Upper lobe of left lung (tissue), 6 donors: ENCODE data around the gene SYNE2. TPM values are rescaled to one million over a fixed set of nuclear protein-coding genes. Genes with fewer than 3 reads are reported as not detected.

ENCODE experiments used
- ATAC-seq, 2 donors: fragments of 200-7000 bp; cut with Tn5 transposase; one replicate each; pipeline ENCODE4 v1.9.1; 2022; ENCODE audit warnings: mild to moderate bottlenecking in 2 of 2, moderate library complexity in 2 of 2; ENCODE audit not compliant: low FRiP score in 2 of 2
- DNase-seq, 2 donors: peaks; one replicate each; pipeline ENCODE4 v3.0.0-alpha.2; 2019 to 2020
- H3K27ac ChIP-seq, 4 donors: fragments of 200-600 bp; sonication (generic); one replicate each; pipeline ENCODE4 v1.5.1; 2016 to 2019
- H3K27me3 ChIP-seq, 4 donors: fragments of 200-600 bp; sonication (generic); one replicate each; pipeline ENCODE4 v1.5.1; 2017 to 2019
- H3K36me3 ChIP-seq, 4 donors: fragments of 200-600 bp; sonication (generic); one replicate each; pipeline ENCODE4 v1.5.1; 2016 to 2019
- H3K4me1 ChIP-seq, 4 donors: fragments of 200-600 bp; sonication (generic); one replicate each; pipeline ENCODE4 v1.5.1; 2018 to 2019
- H3K4me3 ChIP-seq, 4 donors: fragments of 200-600 bp; sonication (generic); one replicate each; pipeline ENCODE4 v1.5.1; 2017 to 2019; ENCODE audit warnings: mild to moderate bottlenecking in 2 of 4, moderate library complexity in 1 of 4
- H3K9me3 ChIP-seq, 4 donors: fragments of 200-600 bp; sonication (generic); one replicate each; pipeline ENCODE4 v1.5.1; 2018 to 2019
- EP300 ChIP-seq, 4 donors: sonication (generic); formaldehyde crosslinking; IDR thresholded peaks; one replicate each; pipeline ENCODE4 v1.5.1; 2017; ENCODE audit warnings: antibody characterized with exemption in 4 of 4, control low read depth in 2 of 4
- POLR2A ChIP-seq, 4 donors: fragments of 450-650 bp; IDR thresholded peaks; one replicate each; pipeline ENCODE4 v1.5.1; 2016 to 2017; ENCODE audit warnings: antibody characterized with exemption in 4 of 4, mild to moderate bottlenecking in 2 of 4
- POLR2AphosphoS5 ChIP-seq, 2 donors: sonication (generic); formaldehyde crosslinking; IDR thresholded peaks; one replicate each; pipeline ENCODE4 v1.5.1; 2017; ENCODE audit warnings: antibody characterized with exemption in 2 of 2
- WGBS, 2 donors: methylation state at CpG; one replicate each; pipeline ENCODE4 v1.1.5; 2017 to 2018; 5-methylcytosine and 5-hydroxymethylcytosine counted together
- total RNA-seq, 6 donors: library from RNA; depleted of rRNA in 4 of 6; stranded (reverse); fragments of >200 nt in 4 of 6; gene quantifications; one replicate each; pipeline versions ENCODE4 v1.1.0 to v1.2.1, GENCODE V29; 2016 to 2021
- TF ChIP-seq, protein P1 (sequence below), 6 experiments: fragments of 450-650 bp in 4 of 6; fragments of 200-600 bp in 2 of 6; sonication (generic) in 2 of 6; IDR thresholded peaks; one replicate each; pipeline ENCODE4 v1.5.1; 2016 to 2019; ENCODE audit warnings: antibody characterized with exemption in 6 of 6
- donor health status: DM: no; HTN: no; CAD: no; lungs with moderate emphysema.
- donor health status: DM: no; HTN: yes; CAD: no; lungs with severe emphysema.

Gene SYNE2
- total RNA-seq, 6 donors from 2014 or later, result 75.8 to 439 (median 234) TPM

DNA sequence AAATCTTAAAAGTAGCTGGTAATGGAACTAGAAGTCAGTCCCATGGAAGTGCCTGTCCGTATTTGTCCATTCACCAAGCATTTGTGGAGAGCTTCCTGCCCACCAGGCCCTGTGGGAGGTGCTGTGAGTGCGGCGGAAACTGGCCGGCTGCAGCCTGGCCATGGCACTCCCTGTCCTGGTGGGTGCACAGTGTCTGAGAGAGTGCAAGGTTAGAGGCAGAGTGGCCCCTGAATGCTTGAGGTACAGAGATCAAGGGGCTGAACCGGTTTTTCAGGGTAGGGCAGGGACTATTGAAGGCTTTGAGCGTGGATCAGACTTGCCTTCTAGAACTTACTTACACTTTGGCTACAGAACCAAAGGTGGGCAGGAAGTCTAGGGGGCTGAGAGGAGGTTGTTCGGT, 348.5 kb downstream of the SYNE2 start:
- peak overlapping the region in 3 of 4 donors; percentile 10 to 46 (median 20) for H3K27ac ChIP-seq
- peaks cover 0 to 9% (median 0%) of the 10 kb centered on the region in 4 donors for H3K36me3 ChIP-seq
- DNase-seq (peak in 1 of 2 donors; percentile 88), ATAC-seq (peak in 1 of 2 donors; percentile 87)
- H3K4me1 ChIP-seq, result peaks cover 0 to 24% (median 14%) of the 10 kb centered on the region in 4 donors
- no peaks in the 10 kb centered on the region for H3K9me3 ChIP-seq
- no peak overlapping the region for H3K4me3 ChIP-seq
- TF ChIP-seq, protein P1, sequence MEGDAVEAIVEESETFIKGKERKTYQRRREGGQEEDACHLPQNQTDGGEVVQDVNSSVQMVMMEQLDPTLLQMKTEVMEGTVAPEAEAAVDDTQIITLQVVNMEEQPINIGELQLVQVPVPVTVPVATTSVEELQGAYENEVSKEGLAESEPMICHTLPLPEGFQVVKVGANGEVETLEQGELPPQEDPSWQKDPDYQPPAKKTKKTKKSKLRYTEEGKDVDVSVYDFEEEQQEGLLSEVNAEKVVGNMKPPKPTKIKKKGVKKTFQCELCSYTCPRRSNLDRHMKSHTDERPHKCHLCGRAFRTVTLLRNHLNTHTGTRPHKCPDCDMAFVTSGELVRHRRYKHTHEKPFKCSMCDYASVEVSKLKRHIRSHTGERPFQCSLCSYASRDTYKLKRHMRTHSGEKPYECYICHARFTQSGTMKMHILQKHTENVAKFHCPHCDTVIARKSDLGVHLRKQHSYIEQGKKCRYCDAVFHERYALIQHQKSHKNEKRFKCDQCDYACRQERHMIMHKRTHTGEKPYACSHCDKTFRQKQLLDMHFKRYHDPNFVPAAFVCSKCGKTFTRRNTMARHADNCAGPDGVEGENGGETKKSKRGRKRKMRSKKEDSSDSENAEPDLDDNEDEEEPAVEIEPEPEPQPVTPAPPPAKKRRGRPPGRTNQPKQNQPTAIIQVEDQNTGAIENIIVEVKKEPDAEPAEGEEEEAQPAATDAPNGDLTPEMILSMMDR (IDR thresholded peaks at IDR 0.05), result peak in 1 of 6 experiments; percentile 14
- TF ChIP-seq POLR2AphosphoS5 (IDR thresholded peaks at IDR 0.05) (no peak), POLR2A (IDR thresholded peaks at IDR 0.05) (peak in 1 of 4 donors; percentile 25), EP300 (IDR thresholded peaks at IDR 0.05) (peak in 1 of 4 donors; percentile 49)
- H3K27me3 ChIP-seq, result no peaks in the 10 kb centered on the region
- 68 to 79% methylated on average over 6 to 7 of the region's 7 CpGs for WGBS, 2 donors

DNA sequence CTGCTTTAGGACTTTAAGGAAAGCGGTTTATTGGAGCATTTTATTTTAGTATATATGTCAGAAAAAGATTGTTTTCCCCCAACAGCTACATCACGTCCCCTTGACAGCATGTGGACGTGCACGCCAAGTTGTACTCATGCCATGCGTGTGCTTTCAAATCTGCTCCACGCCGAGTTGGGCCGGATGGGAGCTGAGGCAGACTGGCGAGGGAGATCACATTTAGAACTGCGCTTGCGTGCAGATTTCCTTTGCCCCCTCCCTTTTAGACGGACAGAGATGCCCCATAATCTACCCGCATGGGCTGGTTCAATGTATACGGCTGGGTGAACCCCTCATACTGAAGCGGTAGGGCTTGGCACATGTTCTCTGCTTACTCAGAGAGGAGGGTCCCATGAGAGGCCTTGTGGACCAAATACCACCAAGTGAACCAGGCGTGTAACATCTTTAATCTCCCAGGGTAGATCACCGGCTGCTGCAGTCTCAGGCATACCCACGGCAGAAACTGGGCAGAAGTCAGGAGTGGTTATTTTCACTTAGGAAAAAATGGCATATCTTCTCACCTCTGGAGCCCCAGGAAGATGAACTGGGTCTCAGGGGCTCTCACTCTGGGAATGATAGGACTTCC, 349.2 kb downstream of the SYNE2 start:
- H3K4me1 ChIP-seq, result peaks cover 0 to 21% (median 7%) of the 10 kb centered on the region in 4 donors
- no peak for TF ChIP-seq POLR2AphosphoS5 (IDR thresholded peaks at IDR 0.05)
- TF ChIP-seq, protein P1 (IDR thresholded peaks at IDR 0.05), result no peak
- TF ChIP-seq EP300 (IDR thresholded peaks at IDR 0.05), result no peak
- ATAC-seq (no peak), DNase-seq (no peak)
- no peaks in the 10 kb centered on the region for H3K9me3 ChIP-seq
- H3K27me3 ChIP-seq, result no peaks in the 10 kb centered on the region
- no peak overlapping the region for H3K4me3 ChIP-seq
- H3K36me3 ChIP-seq, result peaks cover 0 to 9% (median 0%) of the 10 kb centered on the region in 4 donors
- WGBS, 2 donors, result 95 to 97% methylated on average over 16 to 18 of the region's 18 CpGs
- peak overlapping the region in 2 of 4 donors; percentile 10 to 46 for H3K27ac ChIP-seq

DNA sequence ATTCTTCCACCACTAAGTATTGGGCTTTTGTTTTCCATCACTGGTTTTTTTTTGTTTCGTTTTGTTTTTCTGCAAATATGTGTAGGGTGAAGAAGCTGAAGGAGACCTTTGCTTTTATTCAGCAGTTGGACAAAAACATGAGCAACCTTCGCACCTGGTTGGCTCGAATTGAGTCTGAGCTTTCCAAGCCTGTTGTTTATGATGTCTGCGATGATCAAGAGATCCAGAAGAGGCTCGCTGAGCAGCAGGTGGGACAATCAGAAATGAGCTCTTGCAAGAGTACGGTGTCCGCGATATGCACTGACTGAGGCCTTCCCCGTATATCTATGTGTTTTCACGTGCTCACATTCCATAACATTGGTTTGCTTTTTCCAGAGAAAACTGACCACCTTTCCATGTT, 349.9 kb downstream of the SYNE2 start:
- peaks cover 0 to 9% (median 0%) of the 10 kb centered on the region in 4 donors for H3K36me3 ChIP-seq
- TF ChIP-seq POLR2A (IDR thresholded peaks at IDR 0.05) (no peak), POLR2AphosphoS5 (IDR thresholded peaks at IDR 0.05) (no peak), EP300 (IDR thresholded peaks at IDR 0.05) (no peak)
- TF ChIP-seq, protein P1 (IDR thresholded peaks at IDR 0.05), result no peak
- no peaks in the 10 kb centered on the region for H3K9me3 ChIP-seq
- 89 to 92% methylated on average over 10 of the region's 10 CpGs for WGBS, 2 donors
- H3K27me3 ChIP-seq, result no peaks in the 10 kb centered on the region
- no peak overlapping the region for H3K27ac ChIP-seq
- no peak for ATAC-seq
- no peak overlapping the region for H3K4me3 ChIP-seq
- H3K4me1 ChIP-seq, result peaks cover 0 to 21% (median 4%) of the 10 kb centered on the region in 4 donors
- no peak for DNase-seq

DNA sequence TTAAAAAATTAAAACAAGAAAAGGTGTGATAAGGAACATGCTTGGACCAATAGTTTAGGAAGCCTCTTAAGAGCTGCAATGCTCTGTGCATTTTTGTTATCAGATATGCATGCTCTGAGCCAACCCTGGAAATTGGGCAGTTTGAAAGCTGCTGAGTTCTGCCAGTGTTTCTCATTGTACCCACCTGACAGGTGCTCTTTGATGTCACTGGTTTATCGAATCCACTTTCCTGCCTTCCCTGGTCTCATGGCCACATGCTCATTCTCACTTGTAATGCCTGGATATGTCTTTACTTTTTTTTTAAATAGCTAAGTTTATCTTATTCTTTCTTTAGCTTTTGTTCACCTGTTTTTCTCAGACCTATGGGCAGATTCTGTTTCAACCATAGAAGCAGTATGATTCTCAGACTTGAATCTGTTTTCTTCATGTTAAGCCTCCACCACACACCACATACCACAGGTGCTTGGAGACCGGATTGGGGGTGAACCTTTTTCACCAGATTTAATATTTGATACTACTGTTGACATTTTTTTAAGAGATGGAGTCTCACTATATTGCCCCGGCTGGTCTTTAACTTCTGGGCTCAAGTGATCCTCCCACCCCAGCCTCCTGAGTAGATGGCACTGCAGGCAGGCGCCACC, 350.7 kb downstream of the SYNE2 start:
- DNase-seq (no peak), ATAC-seq (no peak)
- Histone ChIP-seq H3K4me3 (no peak overlapping the region), H3K27me3 (no peaks in the 10 kb centered on the region), H3K36me3 (peaks cover 0 to 15% (median under 1%) of the 10 kb centered on the region in 4 donors), H3K27ac (no peak overlapping the region), H3K4me1 (peaks cover 0 to 21% (median 4%) of the 10 kb centered on the region in 4 donors), H3K9me3 (no peaks in the 10 kb centered on the region)
- 67 to 81% methylated on average over 4 of the region's 4 CpGs for WGBS, 2 donors
- TF ChIP-seq, protein P1 (IDR thresholded peaks at IDR 0.05), result no peak
- no peak for TF ChIP-seq POLR2AphosphoS5 (IDR thresholded peaks at IDR 0.05)
- no peak for TF ChIP-seq POLR2A (IDR thresholded peaks at IDR 0.05)
